ENCODE measurements around the gene HS1BP3. TPM values are rescaled to one million over a fixed set of nuclear protein-coding genes. Genes with fewer than 3 reads are reported as not detected.

The HS1BP3 gene
- total and polyA plus RNA-seq, 8 donors: 9.5 to 16.8 (median 10.8) TPM

DNA sequence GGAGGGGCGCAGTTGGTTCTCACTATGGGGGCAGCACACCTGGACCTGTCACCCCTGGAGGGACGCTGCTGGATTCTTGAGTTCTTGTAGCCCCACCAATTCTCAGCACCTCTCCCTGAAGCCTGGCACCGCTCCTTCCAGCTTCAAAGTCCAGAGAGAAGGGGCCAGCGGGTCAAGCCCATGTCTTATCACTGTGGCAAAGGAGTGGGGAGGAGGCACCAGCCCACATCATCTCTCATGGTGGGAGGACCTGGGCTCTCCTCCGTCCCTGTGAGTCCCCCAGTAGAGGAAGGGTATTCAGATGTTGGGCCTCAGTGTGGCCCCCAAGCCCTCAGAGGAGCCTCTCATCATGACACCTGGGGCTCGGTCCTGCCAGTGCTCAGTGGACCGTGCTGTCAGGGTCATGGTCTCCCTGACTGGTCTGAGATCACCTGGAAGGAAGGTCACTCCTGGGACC, 67.4 kb downstream of the HS1BP3 start:
- peak overlapping the region; percentile 53 to 74 (median 60) for H3K27ac ChIP-seq
- intact Hi-C loops (cut with DNase I): no loop called here
- FAIRE-seq (no peak), DNase-seq (peak in 1 of 6 donors; percentile 34), ATAC-seq (no peak)
- H3K27me3 ChIP-seq: no peaks in the 10 kb centered on the region
- no peak for TF ChIP-seq CTCF (IDR thresholded peaks at IDR 0.05)
- H3K4me1 ChIP-seq: peaks cover 0 to 8% (median 5%) of the 10 kb centered on the region in 3 donors
- H3K36me3 ChIP-seq: no peaks in the 10 kb centered on the region
- H3K9me3 ChIP-seq: no peaks in the 10 kb centered on the region
- no peak overlapping the region for H3K4me3 ChIP-seq
- whole genome bisulfite sequencing, 2 donors: 83 to 87% methylated on average over 7 of the region's 7 CpGs

DNA sequence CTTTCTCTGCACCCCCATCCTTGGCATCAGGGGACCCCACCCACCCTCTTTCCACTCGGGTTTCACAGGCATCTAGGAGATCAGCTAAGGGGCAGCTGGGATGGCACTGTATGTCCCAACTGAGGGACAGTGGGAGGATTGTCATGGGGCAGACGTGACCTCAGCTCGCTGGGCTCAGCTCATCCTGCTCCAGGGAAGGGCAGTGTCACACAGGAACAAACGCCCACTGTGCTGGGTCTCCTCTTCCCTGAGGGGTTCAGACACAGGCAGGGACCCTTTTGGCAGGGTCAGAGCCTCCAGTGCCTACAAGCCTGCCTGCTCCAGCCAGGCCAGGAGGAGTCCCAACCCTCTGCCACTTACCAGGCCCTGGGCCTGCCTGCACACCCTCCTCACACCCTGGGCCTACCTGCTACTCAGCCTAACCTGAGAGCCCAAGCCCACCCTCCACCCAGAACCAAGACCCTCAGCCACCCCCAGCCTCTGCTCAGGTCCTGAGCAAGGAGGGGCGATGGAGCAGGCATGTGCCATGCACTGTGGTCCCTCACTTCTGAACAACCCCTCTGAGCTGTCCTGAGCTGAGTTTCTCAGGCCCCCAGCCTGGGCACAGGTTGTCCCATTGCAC, 68.2 kb downstream of the HS1BP3 start:
- TF ChIP-seq CTCF (IDR thresholded peaks at IDR 0.05): no peak
- H3K4me1 ChIP-seq: peaks cover 0 to 8% (median 7%) of the 10 kb centered on the region in 3 donors
- H3K36me3 ChIP-seq: no peaks in the 10 kb centered on the region
- H3K27me3 ChIP-seq: no peaks in the 10 kb centered on the region
- FAIRE-seq (no peak), ATAC-seq (no peak), DNase-seq (peak in 1 of 6 donors; percentile 42)
- 83% methylated on average over 5 of the region's 5 CpGs for WGBS, 2 donors
- H3K4me3 ChIP-seq: no peak overlapping the region
- H3K27ac ChIP-seq: no peak overlapping the region
- intact Hi-C loops (cut with DNase I): no loop called here
- H3K9me3 ChIP-seq: no peaks in the 10 kb centered on the region

DNA sequence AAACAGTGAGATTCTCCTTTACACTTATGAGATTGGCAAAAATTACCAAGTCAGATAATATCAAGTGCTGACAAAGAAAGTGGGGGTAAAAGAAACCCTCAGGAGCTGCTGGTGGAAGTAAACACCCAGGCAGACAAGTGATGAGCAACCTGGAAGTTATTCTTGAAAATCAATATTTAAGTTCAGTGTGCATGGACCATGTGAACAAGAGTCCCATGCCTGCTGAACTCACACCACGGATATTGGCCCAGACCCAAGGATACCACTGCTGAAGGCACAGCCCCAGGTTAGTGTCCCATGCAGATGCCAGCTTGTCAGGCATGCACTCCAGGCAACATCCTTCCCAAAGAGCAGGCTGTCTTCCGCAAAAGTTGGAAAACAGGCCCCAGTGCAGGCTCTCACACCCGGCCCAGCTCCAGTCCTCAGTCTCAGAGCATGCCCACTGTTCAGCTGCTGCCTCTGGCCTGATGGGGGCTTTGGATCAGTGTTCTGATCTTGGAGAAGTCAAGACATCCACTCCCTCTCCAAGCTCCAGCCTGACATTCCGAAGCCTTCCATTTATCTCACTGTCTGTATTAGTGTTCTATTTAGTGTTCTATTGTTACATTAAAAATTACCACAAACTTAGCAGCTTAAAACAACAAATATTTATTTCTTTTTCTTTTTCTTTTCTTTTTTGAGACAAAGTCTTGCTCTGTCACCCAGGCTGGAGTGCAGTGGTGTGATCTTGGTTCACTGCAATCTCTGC, 70.0 kb downstream of the HS1BP3 start:
- H3K27ac ChIP-seq: peak overlapping the region in 1 of 4 donors; percentile 17
- H3K9me3 ChIP-seq: no peaks in the 10 kb centered on the region
- no peak for FAIRE-seq
- TF ChIP-seq CTCF (IDR thresholded peaks at IDR 0.05): no peak
- peak in 1 of 6 donors; percentile 31 for DNase-seq
- intact Hi-C loops (cut with DNase I): no loop called here
- H3K27me3 ChIP-seq: no peaks in the 10 kb centered on the region
- no peak overlapping the region for H3K4me3 ChIP-seq
- H3K36me3 ChIP-seq: no peaks in the 10 kb centered on the region
- WGBS, 2 donors: 84 to 90% methylated on average over 4 of the region's 4 CpGs
- no peak for ATAC-seq
- peaks cover 0 to 8% (median 7%) of the 10 kb centered on the region in 3 donors for H3K4me1 ChIP-seq

- ATAC-seq (peak in 3 of 4 donors; percentile 9 to 21 (median 12)), FAIRE-seq (no peak), DNase-seq (peak in 1 of 6 donors; percentile 39)
- Histone ChIP-seq H3K4me1 (peaks cover 0 to 7% (median 0%) of the 10 kb centered on the region in 3 donors), H3K27me3 (no peaks in the 10 kb centered on the region), H3K36me3 (no peaks in the 10 kb centered on the region), H3K9me3 (no peaks in the 10 kb centered on the region), H3K4me3 (no peak overlapping the region), H3K27ac (peak overlapping the region in 2 of 4 donors; percentile 71 to 72)
- intact Hi-C loops (cut with DNase I): no loop called here
- 90 to 91% methylated on average over 1 of the region's 1 CpG for WGBS, 2 donors
- TF ChIP-seq CTCF (IDR thresholded peaks at IDR 0.05): no peak
These were observed 71.0 kb downstream of the HS1BP3 start for GRCh38 chr2:20579866-20580265.

Data from pancreas (tissue), 10 donors.